GM23338 (cell line): Measurements from ENCODE around the gene ADAMTS7. TPM values are rescaled to one million over a fixed set of nuclear protein-coding genes. Genes with fewer than 3 reads are reported as not detected.
"Not testable (repeated sequence)": the region's sequence is repeated elsewhere in the genome, so short reads cannot be mapped to it uniquely, and the experiment has no call there.

Experiments used
- ATAC-seq: fragments of 200-7000 bp; cut with Tn5 transposase; 3 replicates; pipeline ENCODE4 v1.9.1; 2020
- DNase-seq: peaks from one replicate; pipeline ENCODE4 v3.0.0-alpha.2; 2015; ENCODE audit warnings: low spot score
- H2AFZ ChIP-seq: fragments of 200-600 bp; sonication (generic); 2 replicates; pipeline ENCODE4 v1.8.0; 2016; ENCODE audit warnings: antibody characterized with exemption, mild to moderate bottlenecking, moderate library complexity
- H3F3A ChIP-seq: fragments of 200-600 bp; sonication (generic); replicated peaks from 2 replicates; pipeline ENCODE4 v1.8.0; 2017; ENCODE audit warnings: antibody characterized with exemption, mixed run types, low read depth
- H3K27ac ChIP-seq: fragments of 200-600 bp; sonication (generic); 2 replicates; pipeline ENCODE4 v1.6.1; 2016; ENCODE audit warnings: low read depth
- H3K27me3 ChIP-seq: fragments of 200-600 bp; sonication (generic); 2 replicates; pipeline ENCODE4 v1.8.0; 2016; ENCODE audit warnings: mild to moderate bottlenecking, mixed run types, moderate library complexity; ENCODE audit not compliant: insufficient read depth
- H3K36me3 ChIP-seq: fragments of 200-600 bp; sonication (generic); 2 replicates; pipeline ENCODE4 v1.8.0; 2016; ENCODE audit warnings: mild to moderate bottlenecking; ENCODE audit not compliant: insufficient read depth
- H3K4me1 ChIP-seq: fragments of 200-600 bp; sonication (generic); 2 replicates; pipeline ENCODE4 v1.8.0; 2016; ENCODE audit warnings: mild to moderate bottlenecking, moderate library complexity; ENCODE audit not compliant: insufficient read depth
- H3K4me2 ChIP-seq: fragments of 200-600 bp; sonication (generic); 2 replicates; pipeline ENCODE4 v1.7.1; 2017; ENCODE audit warnings: mixed run types
- H3K4me3 ChIP-seq: fragments of 200-600 bp; sonication (generic); 2 replicates; pipeline ENCODE4 v1.6.1; 2016; ENCODE audit warnings: mixed run types
- H3K79me2 ChIP-seq: fragments of 200-600 bp; sonication (generic); replicated peaks from 2 replicates; pipeline ENCODE4 v1.8.0; 2017; ENCODE audit warnings: mild to moderate bottlenecking; ENCODE audit not compliant: insufficient read depth
- H3K9me2 ChIP-seq: fragments of 200-600 bp; sonication (generic); 2 replicates; pipeline ENCODE4 v1.8.0; 2017; ENCODE audit not compliant: insufficient read depth
- H4K20me1 ChIP-seq: fragments of 200-600 bp; sonication (generic); replicated peaks from 2 replicates; pipeline ENCODE4 v1.8.0; 2017; ENCODE audit warnings: mild to moderate bottlenecking; ENCODE audit not compliant: insufficient read depth
- H3K27ac Mint-ChIP-seq: 2 replicates; pipeline ENCODE4 v1.8.0; 2020; ENCODE audit warnings: inconsistent platforms, mild to moderate bottlenecking, moderate library complexity, mixed read lengths
- H3K27me3 Mint-ChIP-seq: 3 replicates; pipeline ENCODE4 v1.8.0; 2022; ENCODE audit warnings: low read depth, mild to moderate bottlenecking, moderate library complexity, mixed read lengths, inconsistent platforms; ENCODE audit not compliant: insufficient read depth, poor library complexity
- H3K36me3 Mint-ChIP-seq: 3 replicates; pipeline ENCODE4 v1.8.0; 2021; ENCODE audit warnings: low read depth, mild to moderate bottlenecking, inconsistent platforms, moderate library complexity, mixed read lengths
- H3K4me1 Mint-ChIP-seq: 3 replicates; pipeline ENCODE4 v1.8.0; 2020; ENCODE audit warnings: mild to moderate bottlenecking, inconsistent platforms, mixed read lengths
- H3K4me3 Mint-ChIP-seq: 3 replicates; pipeline ENCODE4 v1.8.0; 2021; ENCODE audit warnings: moderate library complexity, mild to moderate bottlenecking, inconsistent platforms, mixed read lengths
- H3K9me3 Mint-ChIP-seq: 3 replicates; pipeline ENCODE4 v1.8.0; 2020; ENCODE audit warnings: moderate library complexity, mild to moderate bottlenecking, inconsistent platforms, mixed read lengths
- CREB1 ChIP-seq: fragments of 250-450 bp; sonication (Bioruptor Pico); IDR thresholded peaks from 2 replicates; pipeline ENCODE4 v1.5.0; 2020; ENCODE audit warnings: low read depth, mild to moderate bottlenecking, moderate library complexity
- EZH2phosphoT487 ChIP-seq: fragments of 200-600 bp; sonication (generic); IDR thresholded peaks from one replicate; pipeline ENCODE4 v1.8.1; 2018; ENCODE audit warnings: antibody characterized with exemption; ENCODE audit not compliant: unreplicated experiment
- JUNB ChIP-seq: IDR thresholded peaks from one replicate; pipeline ENCODE4 v1.6.1; 2016; ENCODE audit warnings: antibody characterized with exemption; ENCODE audit not compliant: unreplicated experiment
- NANOG ChIP-seq: IDR thresholded peaks from 2 replicates; pipeline ENCODE4 v1.6.1; 2016; ENCODE audit warnings: antibody characterized with exemption, borderline replicate concordance
- POLR2AphosphoS5 ChIP-seq: IDR thresholded peaks from 2 replicates; pipeline ENCODE4 v1.6.1; 2016; ENCODE audit warnings: antibody characterized with exemption, low read depth
- STAT1 ChIP-seq: IDR thresholded peaks from one replicate; pipeline ENCODE4 v1.6.1; 2016; ENCODE audit warnings: antibody characterized with exemption; ENCODE audit not compliant: unreplicated experiment
- ZNF114 ChIP-seq: fragments of 250-450 bp; sonication (Bioruptor Pico); IDR thresholded peaks from 2 replicates; pipeline ENCODE4 v1.5.0; 2020; ENCODE audit warnings: mild to moderate bottlenecking, moderate library complexity
- ZNF331 ChIP-seq: fragments of 250-450 bp; sonication (Bioruptor Pico); IDR thresholded peaks from 2 replicates; pipeline ENCODE4 v1.5.0; 2020; ENCODE audit warnings: low read depth, mild to moderate bottlenecking, moderate library complexity
- polyA plus RNA-seq: library from polyadenylated mRNA; unstranded; fragments of >200 nt; fragmentation: Nextera tagmentation; extraction: Ambion mirVana; gene quantifications from 2 replicates; pipeline ENCODE4 v1.2.1, GENCODE V29; 2016
- total RNA-seq: library from RNA; depleted of rRNA; stranded (reverse); fragments of >200 nt; shearing (Covaris generic); gene quantifications from 2 replicates; pipeline ENCODE4 v1.2.3, GENCODE V29; 2014
- TF ChIP-seq, protein P1 (sequence below), 2 experiments: fragments of 200-600 bp in 1 of 2; sonication (generic) in 1 of 2; conservative IDR thresholded peaks; 2 replicates each; pipeline versions ENCODE4 v1.5.1 to v1.6.1; 2016 to 2017; ENCODE audit warnings: antibody characterized with exemption in 2 of 2, low read depth in 2 of 2, mild to moderate bottlenecking in 2 of 2, moderate library complexity in 1 of 2
- TF ChIP-seq, protein P2 (sequence below): IDR thresholded peaks from 2 replicates; pipeline ENCODE4 v1.6.1; 2016; ENCODE audit warnings: antibody characterized with exemption
- TF ChIP-seq, protein P3 (sequence below): fragments of 250-450 bp; sonication (Bioruptor Pico); IDR thresholded peaks from 2 replicates; pipeline ENCODE4 v1.5.0; 2020; ENCODE audit warnings: mild to moderate bottlenecking, moderate library complexity

Gene ADAMTS7
- total and polyA plus RNA-seq, 2 experiments from 2014 or later, result 11.6 to 52.7 TPM

- not testable (repeated sequence) for H3K4me1 ChIP-seq, H3K27me3 ChIP-seq, H3K27ac ChIP-seq, H3K9me2 ChIP-seq, H3K9me3 Mint-ChIP-seq, H3K4me1 Mint-ChIP-seq, H3K36me3 Mint-ChIP-seq, H3K36me3 ChIP-seq, H4K20me1 ChIP-seq, H3F3A ChIP-seq, H3K27ac Mint-ChIP-seq, H3K79me2 ChIP-seq, H2AFZ ChIP-seq
- DNase-seq (peak; percentile 97), ATAC-seq (peak; percentile 98)
- TF ChIP-seq, protein P1, sequence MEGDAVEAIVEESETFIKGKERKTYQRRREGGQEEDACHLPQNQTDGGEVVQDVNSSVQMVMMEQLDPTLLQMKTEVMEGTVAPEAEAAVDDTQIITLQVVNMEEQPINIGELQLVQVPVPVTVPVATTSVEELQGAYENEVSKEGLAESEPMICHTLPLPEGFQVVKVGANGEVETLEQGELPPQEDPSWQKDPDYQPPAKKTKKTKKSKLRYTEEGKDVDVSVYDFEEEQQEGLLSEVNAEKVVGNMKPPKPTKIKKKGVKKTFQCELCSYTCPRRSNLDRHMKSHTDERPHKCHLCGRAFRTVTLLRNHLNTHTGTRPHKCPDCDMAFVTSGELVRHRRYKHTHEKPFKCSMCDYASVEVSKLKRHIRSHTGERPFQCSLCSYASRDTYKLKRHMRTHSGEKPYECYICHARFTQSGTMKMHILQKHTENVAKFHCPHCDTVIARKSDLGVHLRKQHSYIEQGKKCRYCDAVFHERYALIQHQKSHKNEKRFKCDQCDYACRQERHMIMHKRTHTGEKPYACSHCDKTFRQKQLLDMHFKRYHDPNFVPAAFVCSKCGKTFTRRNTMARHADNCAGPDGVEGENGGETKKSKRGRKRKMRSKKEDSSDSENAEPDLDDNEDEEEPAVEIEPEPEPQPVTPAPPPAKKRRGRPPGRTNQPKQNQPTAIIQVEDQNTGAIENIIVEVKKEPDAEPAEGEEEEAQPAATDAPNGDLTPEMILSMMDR (conservative IDR thresholded peaks at IDR 0.05; ENCODE audit: low read depth in 2 of 2), result peak; percentile 46 to 99; a peak in 3 of 4 replicates
- peak overlapping the region; percentile 34; the same call in 1 of the 2 replicates for H3K4me3 ChIP-seq
- Mint-ChIP-seq H3K4me3 (peak overlapping the region; percentile 63), H3K27me3 (peaks cover 10% of the 10 kb centered on the region)
- H3K4me2 ChIP-seq, result peak overlapping the region; percentile 71
Measured at GRCh38 chr15:78750974-78751601, 60.2 kb downstream of the ADAMTS7 start.

DNA sequence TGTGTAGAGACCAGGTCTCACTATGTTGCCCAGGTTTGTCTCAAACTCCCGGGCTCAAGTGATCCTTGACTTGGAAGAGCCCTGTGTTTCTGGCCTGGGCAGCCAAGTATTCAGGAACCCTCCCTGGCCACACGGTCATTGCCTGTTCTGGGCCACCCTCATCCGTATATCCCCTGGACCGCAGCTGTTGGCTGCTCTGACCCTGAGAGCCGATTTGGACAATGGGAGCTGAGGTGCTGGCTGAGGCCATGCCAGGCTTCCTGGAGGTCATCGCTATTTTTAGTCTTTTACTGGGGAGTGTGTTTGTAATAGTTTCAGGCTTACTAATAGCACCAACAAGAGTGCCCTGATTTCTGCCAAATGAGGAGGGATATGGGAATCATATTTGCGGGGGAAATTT, 60.7 kb downstream of the ADAMTS7 start:
- Histone ChIP-seq H3K4me1 (no peaks in the 10 kb centered on the region), H3K36me3 (no peaks in the 10 kb centered on the region)
- no peak overlapping the region for H3K27ac Mint-ChIP-seq
- TF ChIP-seq, protein P2, sequence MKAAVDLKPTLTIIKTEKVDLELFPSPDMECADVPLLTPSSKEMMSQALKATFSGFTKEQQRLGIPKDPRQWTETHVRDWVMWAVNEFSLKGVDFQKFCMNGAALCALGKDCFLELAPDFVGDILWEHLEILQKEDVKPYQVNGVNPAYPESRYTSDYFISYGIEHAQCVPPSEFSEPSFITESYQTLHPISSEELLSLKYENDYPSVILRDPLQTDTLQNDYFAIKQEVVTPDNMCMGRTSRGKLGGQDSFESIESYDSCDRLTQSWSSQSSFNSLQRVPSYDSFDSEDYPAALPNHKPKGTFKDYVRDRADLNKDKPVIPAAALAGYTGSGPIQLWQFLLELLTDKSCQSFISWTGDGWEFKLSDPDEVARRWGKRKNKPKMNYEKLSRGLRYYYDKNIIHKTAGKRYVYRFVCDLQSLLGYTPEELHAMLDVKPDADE, result no peak
- TF ChIP-seq POLR2AphosphoS5 (no peak), CREB1 (no peak), JUNB (no peak), EZH2phosphoT487 (no peak), ZNF114 (CRISPR knock-in tag) (no peak), ZNF331 (CRISPR knock-in tag) (no peak), STAT1 (no peak), NANOG (no peak)
- TF ChIP-seq, protein P3, sequence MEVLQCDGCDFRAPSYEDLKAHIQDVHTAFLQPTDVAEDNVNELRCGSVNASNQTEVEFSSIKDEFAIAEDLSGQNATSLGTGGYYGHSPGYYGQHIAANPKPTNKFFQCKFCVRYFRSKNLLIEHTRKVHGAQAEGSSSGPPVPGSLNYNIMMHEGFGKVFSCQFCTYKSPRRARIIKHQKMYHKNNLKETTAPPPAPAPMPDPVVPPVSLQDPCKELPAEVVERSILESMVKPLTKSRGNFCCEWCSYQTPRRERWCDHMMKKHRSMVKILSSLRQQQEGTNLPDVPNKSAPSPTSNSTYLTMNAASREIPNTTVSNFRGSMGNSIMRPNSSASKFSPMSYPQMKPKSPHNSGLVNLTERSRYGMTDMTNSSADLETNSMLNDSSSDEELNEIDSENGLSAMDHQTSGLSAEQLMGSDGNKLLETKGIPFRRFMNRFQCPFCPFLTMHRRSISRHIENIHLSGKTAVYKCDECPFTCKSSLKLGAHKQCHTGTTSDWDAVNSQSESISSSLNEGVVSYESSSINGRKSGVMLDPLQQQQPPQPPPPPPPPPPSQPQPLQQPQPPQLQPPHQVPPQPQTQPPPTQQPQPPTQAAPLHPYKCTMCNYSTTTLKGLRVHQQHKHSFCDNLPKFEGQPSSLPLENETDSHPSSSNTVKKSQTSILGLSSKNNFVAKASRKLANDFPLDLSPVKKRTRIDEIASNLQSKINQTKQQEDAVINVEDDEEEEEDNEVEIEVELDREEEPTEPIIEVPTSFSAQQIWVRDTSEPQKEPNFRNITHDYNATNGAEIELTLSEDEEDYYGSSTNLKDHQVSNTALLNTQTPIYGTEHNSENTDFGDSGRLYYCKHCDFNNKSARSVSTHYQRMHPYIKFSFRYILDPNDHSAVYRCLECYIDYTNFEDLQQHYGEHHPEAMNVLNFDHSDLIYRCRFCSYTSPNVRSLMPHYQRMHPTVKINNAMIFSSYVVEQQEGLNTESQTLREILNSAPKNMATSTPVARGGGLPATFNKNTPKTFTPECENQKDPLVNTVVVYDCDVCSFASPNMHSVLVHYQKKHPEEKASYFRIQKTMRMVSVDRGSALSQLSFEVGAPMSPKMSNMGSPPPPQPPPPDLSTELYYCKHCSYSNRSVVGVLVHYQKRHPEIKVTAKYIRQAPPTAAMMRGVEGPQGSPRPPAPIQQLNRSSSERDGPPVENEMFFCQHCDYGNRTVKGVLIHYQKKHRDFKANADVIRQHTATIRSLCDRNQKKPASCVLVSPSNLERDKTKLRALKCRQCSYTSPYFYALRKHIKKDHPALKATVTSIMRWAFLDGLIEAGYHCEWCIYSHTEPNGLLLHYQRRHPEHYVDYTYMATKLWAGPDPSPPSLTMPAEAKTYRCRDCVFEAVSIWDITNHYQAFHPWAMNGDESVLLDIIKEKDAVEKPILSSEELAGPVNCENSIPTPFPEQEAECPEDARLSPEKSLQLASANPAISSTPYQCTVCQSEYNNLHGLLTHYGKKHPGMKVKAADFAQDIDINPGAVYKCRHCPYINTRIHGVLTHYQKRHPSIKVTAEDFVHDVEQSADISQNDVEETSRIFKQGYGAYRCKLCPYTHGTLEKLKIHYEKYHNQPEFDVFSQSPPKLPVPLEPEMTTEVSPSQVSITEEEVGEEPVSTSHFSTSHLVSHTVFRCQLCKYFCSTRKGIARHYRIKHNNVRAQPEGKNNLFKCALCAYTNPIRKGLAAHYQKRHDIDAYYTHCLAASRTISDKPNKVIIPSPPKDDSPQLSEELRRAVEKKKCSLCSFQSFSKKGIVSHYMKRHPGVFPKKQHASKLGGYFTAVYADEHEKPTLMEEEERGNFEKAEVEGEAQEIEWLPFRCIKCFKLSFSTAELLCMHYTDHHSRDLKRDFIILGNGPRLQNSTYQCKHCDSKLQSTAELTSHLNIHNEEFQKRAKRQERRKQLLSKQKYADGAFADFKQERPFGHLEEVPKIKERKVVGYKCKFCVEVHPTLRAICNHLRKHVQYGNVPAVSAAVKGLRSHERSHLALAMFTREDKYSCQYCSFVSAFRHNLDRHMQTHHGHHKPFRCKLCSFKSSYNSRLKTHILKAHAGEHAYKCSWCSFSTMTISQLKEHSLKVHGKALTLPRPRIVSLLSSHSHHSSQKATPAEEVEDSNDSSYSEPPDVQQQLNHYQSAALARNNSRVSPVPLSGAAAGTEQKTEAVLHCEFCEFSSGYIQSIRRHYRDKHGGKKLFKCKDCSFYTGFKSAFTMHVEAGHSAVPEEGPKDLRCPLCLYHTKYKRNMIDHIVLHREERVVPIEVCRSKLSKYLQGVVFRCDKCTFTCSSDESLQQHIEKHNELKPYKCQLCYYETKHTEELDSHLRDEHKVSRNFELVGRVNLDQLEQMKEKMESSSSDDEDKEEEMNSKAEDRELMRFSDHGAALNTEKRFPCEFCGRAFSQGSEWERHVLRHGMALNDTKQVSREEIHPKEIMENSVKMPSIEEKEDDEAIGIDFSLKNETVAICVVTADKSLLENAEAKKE (CRISPR knock-in tag), result no peak

More for the DNA sequence above, 60.7 kb downstream of the ADAMTS7 start:
- H2AFZ ChIP-seq, result no peak overlapping the region
- no peaks in the 10 kb centered on the region for H3K27me3 ChIP-seq
- no peaks in the 10 kb centered on the region for H3F3A ChIP-seq
- H3K4me2 ChIP-seq, result peak overlapping the region; percentile 71
- DNase-seq (no peak), ATAC-seq (peak; percentile 4; the same call in 2 of the 3 replicates)
- H3K27me3 Mint-ChIP-seq, result peaks cover 10% of the 10 kb centered on the region
- H3K9me3 Mint-ChIP-seq, result no peaks in the 10 kb centered on the region; the same call in 2 of the 3 replicates
- peaks cover 4% of the 10 kb centered on the region; the same call in 1 of the 3 replicates for H3K4me1 Mint-ChIP-seq
- no peak overlapping the region for H3K27ac ChIP-seq
- peak overlapping the region; percentile 34; the same call in 1 of the 2 replicates for H3K4me3 ChIP-seq
- H3K79me2 ChIP-seq, result no peaks in the 10 kb centered on the region
- no peaks in the 10 kb centered on the region for H4K20me1 ChIP-seq
- H3K36me3 Mint-ChIP-seq, result no peaks in the 10 kb centered on the region
- H3K4me3 Mint-ChIP-seq, result peak overlapping the region; percentile 63
- no peaks in the 10 kb centered on the region for H3K9me2 ChIP-seq
